ENCODE data around the gene PPFIA4. TPM values are rescaled to one million over a fixed set of nuclear protein-coding genes. Genes with fewer than 3 reads are reported as not detected.

Gene PPFIA4
- total and polyA plus RNA-seq, 2 donors: 0.82 to 2.1 TPM

- no peak for DNase-seq (ENCODE audit: low read depth in 6 of 9, low spot score in 9 of 9)
- WGBS: 41% methylated on average over 11 of the region's 11 CpGs
Measured at GRCh38 chr1:203121186-203122015, 95.1 kb downstream of the PPFIA4 start.

GRCh38 chr1:203122159-203122558 lies 95.9 kb downstream of the PPFIA4 start:
- Histone ChIP-seq H3K9me3 (ENCODE audit: control insufficient read depth in 2 of 2, insufficient read depth in 1 of 2, low read length in 1 of 2) (peaks cover 0 to 2% of the 10 kb centered on the region in 2 donors), H3K36me3 (ENCODE audit: control insufficient read depth in 2 of 2, insufficient read depth in 2 of 2, low read length in 1 of 2) (no peaks in the 10 kb centered on the region), H3K4me1 (ENCODE audit: control insufficient read depth in 2 of 2, insufficient read depth in 2 of 2, low read length in 2 of 2) (peaks cover 0 to 4% of the 10 kb centered on the region in 2 donors), H3K27ac (ENCODE audit: low read depth in 1 of 2, low read length in 1 of 2) (no peak overlapping the region), H3K4me3 (ENCODE audit: low read length in 2 of 2) (no peak overlapping the region), H3K27me3 (ENCODE audit: control insufficient read depth in 2 of 2, insufficient read depth in 1 of 2, low read length in 1 of 2) (peaks cover 12 to 82% of the 10 kb centered on the region in 2 donors)
- WGBS: 99% methylated on average over 2 of the region's 2 CpGs
- DNase-seq (ENCODE audit: low read depth in 6 of 9, low spot score in 9 of 9): no peak

More at GRCh38 chr1:203121186-203122015, 95.1 kb downstream of the PPFIA4 start:
- H3K9me3 ChIP-seq (ENCODE audit: control insufficient read depth in 2 of 2, insufficient read depth in 1 of 2, low read length in 1 of 2): peaks cover 0 to 2% of the 10 kb centered on the region in 2 donors
- no peak overlapping the region for H3K27ac ChIP-seq (ENCODE audit: low read depth in 1 of 2, low read length in 1 of 2)
- H3K36me3 ChIP-seq (ENCODE audit: control insufficient read depth in 2 of 2, insufficient read depth in 2 of 2, low read length in 1 of 2): no peaks in the 10 kb centered on the region
- H3K27me3 ChIP-seq (ENCODE audit: control insufficient read depth in 2 of 2, insufficient read depth in 1 of 2, low read length in 1 of 2): peaks cover 5 to 81% of the 10 kb centered on the region in 2 donors
- no peak overlapping the region for H3K4me3 ChIP-seq (ENCODE audit: low read length in 2 of 2)
- no peaks in the 10 kb centered on the region for H3K4me1 ChIP-seq (ENCODE audit: control insufficient read depth in 2 of 2, insufficient read depth in 2 of 2, low read length in 2 of 2)

- no peaks in the 10 kb centered on the region for H3K36me3 ChIP-seq (ENCODE audit: control insufficient read depth in 2 of 2, insufficient read depth in 2 of 2, low read length in 1 of 2)
- H3K27ac ChIP-seq (ENCODE audit: low read depth in 1 of 2, low read length in 1 of 2): no peak overlapping the region
- no peaks in the 10 kb centered on the region for H3K9me3 ChIP-seq (ENCODE audit: control insufficient read depth in 2 of 2, insufficient read depth in 1 of 2, low read length in 1 of 2)
- 86% methylated on average over 5 of the region's 5 CpGs for WGBS
- DNase-seq (ENCODE audit: low read depth in 6 of 9, low spot score in 9 of 9): no peak
- peaks cover 28 to 82% of the 10 kb centered on the region in 2 donors for H3K27me3 ChIP-seq (ENCODE audit: control insufficient read depth in 2 of 2, insufficient read depth in 1 of 2, low read length in 1 of 2)
- H3K4me3 ChIP-seq (ENCODE audit: low read length in 2 of 2): no peak overlapping the region
- H3K4me1 ChIP-seq (ENCODE audit: control insufficient read depth in 2 of 2, insufficient read depth in 2 of 2, low read length in 2 of 2): peaks cover 0 to 8% of the 10 kb centered on the region in 2 donors
Measured at GRCh38 chr1:203124011-203124410, 97.7 kb downstream of the PPFIA4 start.

GRCh38 chr1:203124546-203125317 lies 98.4 kb downstream of the PPFIA4 start:
- 85% methylated on average over 5 of the region's 5 CpGs for WGBS
- no peak for DNase-seq (ENCODE audit: low read depth in 6 of 9, low spot score in 9 of 9)
- peaks cover 32 to 87% of the 10 kb centered on the region in 2 donors for H3K27me3 ChIP-seq (ENCODE audit: control insufficient read depth in 2 of 2, insufficient read depth in 1 of 2, low read length in 1 of 2)
- no peaks in the 10 kb centered on the region for H3K9me3 ChIP-seq (ENCODE audit: control insufficient read depth in 2 of 2, insufficient read depth in 1 of 2, low read length in 1 of 2)
- H3K4me3 ChIP-seq (ENCODE audit: low read length in 2 of 2): no peak overlapping the region
- H3K4me1 ChIP-seq (ENCODE audit: control insufficient read depth in 2 of 2, insufficient read depth in 2 of 2, low read length in 2 of 2): peaks cover 0 to 8% of the 10 kb centered on the region in 2 donors
- no peak overlapping the region for H3K27ac ChIP-seq (ENCODE audit: low read depth in 1 of 2, low read length in 1 of 2)
- H3K36me3 ChIP-seq (ENCODE audit: control insufficient read depth in 2 of 2, insufficient read depth in 2 of 2, low read length in 1 of 2): no peaks in the 10 kb centered on the region

GRCh38 chr1:203126151-203126865 lies 100.0 kb downstream of the PPFIA4 start:
- Histone ChIP-seq H3K4me1 (ENCODE audit: control insufficient read depth in 2 of 2, insufficient read depth in 2 of 2, low read length in 2 of 2) (peaks cover 0 to 8% of the 10 kb centered on the region in 2 donors), H3K9me3 (ENCODE audit: control insufficient read depth in 2 of 2, insufficient read depth in 1 of 2, low read length in 1 of 2) (no peaks in the 10 kb centered on the region), H3K27ac (ENCODE audit: low read depth in 1 of 2, low read length in 1 of 2) (no peak overlapping the region), H3K4me3 (ENCODE audit: low read length in 2 of 2) (no peak overlapping the region), H3K36me3 (ENCODE audit: control insufficient read depth in 2 of 2, insufficient read depth in 2 of 2, low read length in 1 of 2) (no peaks in the 10 kb centered on the region), H3K27me3 (ENCODE audit: control insufficient read depth in 2 of 2, insufficient read depth in 1 of 2, low read length in 1 of 2) (peaks cover 32 to 86% of the 10 kb centered on the region in 2 donors)
- WGBS: 28% methylated on average over 8 of the region's 8 CpGs
- no peak for DNase-seq (ENCODE audit: low read depth in 6 of 9, low spot score in 9 of 9)

- DNase-seq (ENCODE audit: low read depth in 6 of 9, low spot score in 9 of 9): no peak
- WGBS: 13% methylated on average over 12 of the region's 12 CpGs
- Histone ChIP-seq H3K4me1 (ENCODE audit: control insufficient read depth in 2 of 2, insufficient read depth in 2 of 2, low read length in 2 of 2) (peaks cover 0 to 8% of the 10 kb centered on the region in 2 donors), H3K36me3 (ENCODE audit: control insufficient read depth in 2 of 2, insufficient read depth in 2 of 2, low read length in 1 of 2) (no peaks in the 10 kb centered on the region), H3K27me3 (ENCODE audit: control insufficient read depth in 2 of 2, insufficient read depth in 1 of 2, low read length in 1 of 2) (peaks cover 32 to 85% of the 10 kb centered on the region in 2 donors), H3K4me3 (ENCODE audit: low read length in 2 of 2) (peak overlapping the region in 1 of 2 donors; percentile 27), H3K9me3 (ENCODE audit: control insufficient read depth in 2 of 2, insufficient read depth in 1 of 2, low read length in 1 of 2) (no peaks in the 10 kb centered on the region), H3K27ac (ENCODE audit: low read depth in 1 of 2, low read length in 1 of 2) (no peak overlapping the region)
Measured at GRCh38 chr1:203126866-203127665, 100.8 kb downstream of the PPFIA4 start.

- peaks cover 0 to 8% of the 10 kb centered on the region in 2 donors for H3K4me1 ChIP-seq (ENCODE audit: control insufficient read depth in 2 of 2, insufficient read depth in 2 of 2, low read length in 2 of 2)
- WGBS: 2% methylated on average over 51 of the region's 51 CpGs
- H3K4me3 ChIP-seq (ENCODE audit: low read length in 2 of 2): peak within 1 kb of the TSS in 1 of 2 donors; percentile 27
- H3K27ac ChIP-seq (ENCODE audit: low read depth in 1 of 2, low read length in 1 of 2): no peak within 1 kb of the TSS
- no peak for DNase-seq (ENCODE audit: low read depth in 6 of 9, low spot score in 9 of 9)
- peaks cover 32 to 82% of the 10 kb centered on the region in 2 donors for H3K27me3 ChIP-seq (ENCODE audit: control insufficient read depth in 2 of 2, insufficient read depth in 1 of 2, low read length in 1 of 2)
- H3K36me3 ChIP-seq (ENCODE audit: control insufficient read depth in 2 of 2, insufficient read depth in 2 of 2, low read length in 1 of 2): no peaks in the 10 kb centered on the region
- H3K9me3 ChIP-seq (ENCODE audit: control insufficient read depth in 2 of 2, insufficient read depth in 1 of 2, low read length in 1 of 2): no peaks in the 10 kb centered on the region
Measured at GRCh38 chr1:203127666-203128430, 101.6 kb downstream of the PPFIA4 start, which contains the start of gene ADORA1. TSS of gene ADORA1 (plus strand) at chr1:203127726. CDS start at chr1:203128842, 1,116 bp downstream.

- Histone ChIP-seq H3K27me3 (ENCODE audit: control insufficient read depth in 2 of 2, insufficient read depth in 1 of 2, low read length in 1 of 2) (peaks cover 32 to 83% of the 10 kb centered on the region in 2 donors), H3K9me3 (ENCODE audit: control insufficient read depth in 2 of 2, insufficient read depth in 1 of 2, low read length in 1 of 2) (no peaks in the 10 kb centered on the region), H3K36me3 (ENCODE audit: control insufficient read depth in 2 of 2, insufficient read depth in 2 of 2, low read length in 1 of 2) (no peaks in the 10 kb centered on the region), H3K27ac (ENCODE audit: low read depth in 1 of 2, low read length in 1 of 2) (no peak overlapping the region), H3K4me3 (ENCODE audit: low read length in 2 of 2) (peak overlapping the region in 1 of 2 donors; percentile 27), H3K4me1 (ENCODE audit: control insufficient read depth in 2 of 2, insufficient read depth in 2 of 2, low read length in 2 of 2) (peaks cover 0 to 8% of the 10 kb centered on the region in 2 donors)
- 49% methylated on average over 7 of the region's 7 CpGs for WGBS
- DNase-seq (ENCODE audit: low read depth in 6 of 9, low spot score in 9 of 9): no peak
Measured at GRCh38 chr1:203128431-203128715, 102.1 kb downstream of the PPFIA4 start.
